Caco-2 (cell line): ENCODE data around the gene SSTR5. TPM values are rescaled to one million over a fixed set of nuclear protein-coding genes. Genes with fewer than 3 reads are reported as not detected.

Source experiments
- BruUV-seq: library from RNA; stranded (reverse); fragments of 400-500 nt; replicated peaks from 2 replicates; lab custom pipeline; 2021; lab: Mats Ljungman, UMichigan
- CTCF ChIA-PET: fragments of 300-600 bp; sonication (Branson Sonifier 250); formaldehyde crosslinking; loops from one replicate; lab custom pipeline; 2022; ENCODE audit warnings: antibody characterized with exemption; lab: Charles Lee
- POLR2A ChIA-PET: fragments of 300-600 bp; sonication (Branson Sonifier 250); formaldehyde crosslinking; loops from one replicate; lab custom pipeline; 2022; ENCODE audit warnings: antibody characterized with exemption; lab: Charles Lee
- DNase-seq, 2 experiments: peaks; one replicate each; pipeline versions ENCODE4 v3.0.0 to v3.0.0-alpha.2; 2020 to 2022
- H3K27me3 ChIP-seq: replicated peaks from 2 replicates; pipeline ENCODE4 v1.6.0; 2011; ENCODE audit warnings: low read length; ENCODE audit not compliant: control insufficient read depth, insufficient read depth
- H3K36me3 ChIP-seq: 2 replicates; pipeline ENCODE4 v1.5.1; 2011; ENCODE audit warnings: low read length; ENCODE audit not compliant: control insufficient read depth, insufficient read depth
- H3K4me1 ChIP-seq: fragments of 250-450 bp; sonication (Bioruptor Pico); 2 replicates; pipeline ENCODE4 v1.5.1; 2020; ENCODE audit warnings: mild to moderate bottlenecking
- H3K4me3 ChIP-seq: 2 replicates; pipeline ENCODE4 v1.5.1; 2011; ENCODE audit warnings: low read depth, mild to moderate bottlenecking, control low read depth, low read length
- H3K9me3 ChIP-seq: fragments of 250-450 bp; sonication (Bioruptor Pico); 2 replicates; pipeline ENCODE4 v1.5.1; 2020; ENCODE audit warnings: mild to moderate bottlenecking, moderate library complexity
- H3K27ac Mint-ChIP-seq: one replicate; pipeline ENCODE4 v1.8.0; 2022; ENCODE audit warnings: mixed read lengths; ENCODE audit not compliant: unreplicated experiment
- H3K27me3 Mint-ChIP-seq: one replicate; pipeline ENCODE4 v1.8.0; 2022; ENCODE audit warnings: mixed read lengths; ENCODE audit not compliant: insufficient read depth, unreplicated experiment
- H3K36me3 Mint-ChIP-seq: one replicate; pipeline ENCODE4 v1.8.0; 2022; ENCODE audit warnings: mild to moderate bottlenecking, mixed read lengths; ENCODE audit not compliant: insufficient read depth, unreplicated experiment
- H3K4me1 Mint-ChIP-seq: one replicate; pipeline ENCODE4 v1.8.0; 2022; ENCODE audit warnings: low read depth, mixed read lengths; ENCODE audit not compliant: unreplicated experiment
- H3K4me3 Mint-ChIP-seq: one replicate; pipeline ENCODE4 v1.8.0; 2022; ENCODE audit warnings: mild to moderate bottlenecking, moderate library complexity, mixed read lengths; ENCODE audit not compliant: unreplicated experiment
- H3K9me3 Mint-ChIP-seq: one replicate; pipeline ENCODE4 v1.8.0; 2022; ENCODE audit warnings: mixed read lengths; ENCODE audit not compliant: unreplicated experiment
- CTCF ChIP-seq, 2 experiments: fragments of 200-600 bp in 1 of 2; IDR thresholded peaks; 1 replicate in 1 of 2; 2 replicates in 1 of 2; pipeline versions ENCODE4 v1.5.1 to v1.8.0; 2011 to 2022; ENCODE audit warnings: antibody characterized with exemption in 1 of 2, control low read depth in 1 of 2, inconsistent platforms in 1 of 2, low read depth in 1 of 2, low read length in 1 of 2, mild to moderate bottlenecking in 1 of 2, moderate library complexity in 1 of 2; ENCODE audit not compliant: insufficient read depth in 1 of 2, severe bottlenecking in 1 of 2, unreplicated experiment in 1 of 2
- intact Hi-C: fragments of 100-400 bp; cut with micrococcal nuclease; formaldehyde crosslinking; loops from one replicate; pipeline ENCODE4 v1.10.0; 2022; ENCODE audit not compliant: unreplicated experiment
- total RNA-seq: library from RNA; stranded (reverse); gene quantifications from 2 replicates; pipeline ENCODE4 v1.2.3, GENCODE V29; 2022

SSTR5 gene
- total RNA-seq, 1 experiment from 2014 or later: 0.23 TPM

GRCh38 chr16:1053121-1053521 is 19.4 kb upstream of the SSTR5 start:
- H3K27me3 ChIP-seq: no peaks in the 10 kb centered on the region
- TF ChIP-seq CTCF (IDR thresholded peaks at IDR 0.05; ENCODE audit: insufficient read depth in 1 of 2, low read depth in 1 of 2, low read length in 1 of 2, severe bottlenecking in 1 of 2, unreplicated experiment in 1 of 2): no peak
- Mint-ChIP-seq H3K4me3 (no peak overlapping the region), H3K27me3 (no peaks in the 10 kb centered on the region), H3K36me3 (no peaks in the 10 kb centered on the region), H3K27ac (no peak overlapping the region), H3K9me3 (no peaks in the 10 kb centered on the region), H3K4me1 (no peaks in the 10 kb centered on the region)
- ChIA-PET CTCF (no interaction called here), POLR2A (no interaction called here)
- H3K36me3 ChIP-seq: no peaks in the 10 kb centered on the region
- no peak for DNase-seq
- no peak overlapping the region for H3K4me3 ChIP-seq
- H3K4me1 ChIP-seq: peaks cover 5% of the 10 kb centered on the region; the same call in 1 of the 2 replicates
- no peaks in the 10 kb centered on the region for H3K9me3 ChIP-seq
- no TSS peak for BruUV-seq
- intact Hi-C loops: no loop called here

- ChIA-PET POLR2A (no interaction called here), CTCF (no interaction called here)
- Mint-ChIP-seq H3K4me1 (no peaks in the 10 kb centered on the region), H3K36me3 (no peaks in the 10 kb centered on the region), H3K27me3 (no peaks in the 10 kb centered on the region), H3K9me3 (no peaks in the 10 kb centered on the region), H3K4me3 (no peak overlapping the region), H3K27ac (no peak overlapping the region)
- intact Hi-C loops: no loop called here
- Histone ChIP-seq H3K9me3 (no peaks in the 10 kb centered on the region), H3K4me1 (peaks cover 4% of the 10 kb centered on the region; the same call in 1 of the 2 replicates), H3K4me3 (no peak overlapping the region), H3K36me3 (no peaks in the 10 kb centered on the region), H3K27me3 (no peaks in the 10 kb centered on the region)
- DNase-seq: no peak
- no TSS peak for BruUV-seq
- no peak for TF ChIP-seq CTCF (IDR thresholded peaks at IDR 0.05; ENCODE audit: insufficient read depth in 1 of 2, low read depth in 1 of 2, low read length in 1 of 2, severe bottlenecking in 1 of 2, unreplicated experiment in 1 of 2)
These were observed 18.7 kb upstream of the SSTR5 start for GRCh38 chr16:1053700-1054368.

- no peak overlapping the region for H3K27ac Mint-ChIP-seq
- H3K27me3 ChIP-seq: no peaks in the 10 kb centered on the region
These were observed 17.6 kb upstream of the SSTR5 start for GRCh38 chr16:1054660-1055556.

More at GRCh38 chr16:1054660-1055556, 17.6 kb upstream of the SSTR5 start:
- H3K4me1 ChIP-seq: no peaks in the 10 kb centered on the region
- H3K4me1 Mint-ChIP-seq: no peaks in the 10 kb centered on the region
- H3K4me3 ChIP-seq: no peak overlapping the region
- intact Hi-C loops: loop anchor here (1.0 kb wide), 1 partner anchor 242 kb away; no protein-coding TSS in a partner anchor
- TF ChIP-seq CTCF (IDR thresholded peaks at IDR 0.05; ENCODE audit: insufficient read depth in 1 of 2, low read depth in 1 of 2, low read length in 1 of 2, severe bottlenecking in 1 of 2, unreplicated experiment in 1 of 2): peak; percentile 79 to 86
- H3K27me3 Mint-ChIP-seq: no peaks in the 10 kb centered on the region
- H3K36me3 ChIP-seq: no peaks in the 10 kb centered on the region
- no TSS peak for BruUV-seq
- ChIA-PET CTCF (interaction anchor here (0.7 to 1.0 kb wide), 2 partner anchors 108 to 243 kb away, joined by 4 to 6 read pairs; no protein-coding TSS in a partner anchor), POLR2A (interaction anchor here (0.7 kb wide), 1 partner anchor 343 kb away, joined by 3 read pairs; no protein-coding TSS in a partner anchor)
- no peak overlapping the region for H3K4me3 Mint-ChIP-seq
- no peaks in the 10 kb centered on the region for H3K36me3 Mint-ChIP-seq
- H3K9me3 ChIP-seq: no peaks in the 10 kb centered on the region
- DNase-seq: peak; percentile 53 to 71
- H3K9me3 Mint-ChIP-seq: no peaks in the 10 kb centered on the region
